HepG2 (cell line): ENCODE data around the gene CIROP. TPM values are rescaled to one million over a fixed set of nuclear protein-coding genes. Genes with fewer than 3 reads are reported as not detected.

Experiments
- ASH2L ChIP-seq: fragments of 300-600, 200-600 bp; sonication (generic); IDR thresholded peaks from 2 replicates; pipeline ENCODE4 v1.7.0; 2017; ENCODE audit warnings: low read depth, mild to moderate bottlenecking, moderate library complexity, mixed read lengths, low read length; ENCODE audit not compliant: insufficient read length
- GRHL1 ChIP-seq: sonication (generic); formaldehyde crosslinking; conservative IDR thresholded peaks from 2 replicates; pipeline ENCODE4 v1.8.0; 2022; ENCODE audit warnings: missing genetic modification reagents
- IRX3 ChIP-seq: sonication (generic); formaldehyde crosslinking; IDR thresholded peaks from 2 replicates; pipeline ENCODE4 v1.8.1; 2023; ENCODE audit warnings: mild to moderate bottlenecking, low read depth, missing genetic modification reagents, borderline replicate concordance
- KDM2A ChIP-seq: sonication (generic); formaldehyde crosslinking; IDR thresholded peaks from 2 replicates; pipeline ENCODE4 v1.4.0; 2020; ENCODE audit warnings: low read depth, missing genetic modification reagents, borderline replicate concordance
- ZNF17 ChIP-seq: sonication (generic); formaldehyde crosslinking; IDR thresholded peaks from 2 replicates; pipeline ENCODE4 v1.5.0; 2020; ENCODE audit warnings: mild to moderate bottlenecking, missing genetic modification reagents
- ZNF362 ChIP-seq: sonication (generic); formaldehyde crosslinking; IDR thresholded peaks from 2 replicates; pipeline ENCODE4 v1.4.0; 2020; ENCODE audit warnings: missing genetic modification reagents, mild to moderate bottlenecking, borderline replicate concordance
- ZNF549 ChIP-seq: sonication (generic); formaldehyde crosslinking; IDR thresholded peaks from 2 replicates; pipeline ENCODE4 v1.5.0; 2020; ENCODE audit warnings: missing genetic modification reagents
- ZNF550 ChIP-seq: sonication (generic); formaldehyde crosslinking; IDR thresholded peaks from 2 replicates; pipeline ENCODE4 v1.4.0; 2020; ENCODE audit warnings: mild to moderate bottlenecking, missing genetic modification reagents, borderline replicate concordance
- polyA plus RNA-seq, 8 experiments: library from polyadenylated mRNA; depleted of rRNA in 3 of 8; stranded (reverse) in 7 of 8; unstranded in 1 of 8; fragments of >200 nt; fragmentation: Illumina TruSeq in 4 of 8; extraction: Trizol in 4 of 8; gene quantifications; 2 replicates each; pipeline versions ENCODE4 v1.2.1 to v1.2.3, GENCODE V29; 2011 to 2016; ENCODE audit warnings: low read depth in 4 of 8, missing spikeins in 1 of 8, mixed read lengths in 1 of 8; ENCODE audit not compliant: insufficient read depth in 1 of 8
- total RNA-seq, 5 experiments: library from RNA; depleted of rRNA; stranded (reverse); fragments of >200 nt; fragmentation: Illumina TruSeq; extraction: Trizol; gene quantifications; 2 replicates each; pipeline ENCODE4 v1.2.3, GENCODE V29; 2016; ENCODE audit warnings: low read depth in 1 of 5
- TF ChIP-seq, protein P1 (sequence below): sonication (generic); formaldehyde crosslinking; IDR thresholded peaks from 2 replicates; pipeline ENCODE4 v1.4.0; 2020; ENCODE audit warnings: missing genetic modification reagents, borderline replicate concordance
- TF ChIP-seq, protein P2 (sequence below): sonication (generic); formaldehyde crosslinking; IDR thresholded peaks from 2 replicates; pipeline ENCODE4 v1.8.1; 2022; ENCODE audit warnings: mild to moderate bottlenecking, missing genetic modification reagents
- TF ChIP-seq, protein P3 (sequence below): sonication (generic); formaldehyde crosslinking; IDR thresholded peaks from 2 replicates; pipeline ENCODE4 v1.5.0; 2020; ENCODE audit warnings: mild to moderate bottlenecking, missing genetic modification reagents, borderline replicate concordance

The CIROP gene
- total and polyA plus RNA-seq, 2 of the 13 experiments (the other 11 are each of a cell fraction or from before 2014, with no cell fraction given), result 0.07 TPM; not detected in 1

DNA sequence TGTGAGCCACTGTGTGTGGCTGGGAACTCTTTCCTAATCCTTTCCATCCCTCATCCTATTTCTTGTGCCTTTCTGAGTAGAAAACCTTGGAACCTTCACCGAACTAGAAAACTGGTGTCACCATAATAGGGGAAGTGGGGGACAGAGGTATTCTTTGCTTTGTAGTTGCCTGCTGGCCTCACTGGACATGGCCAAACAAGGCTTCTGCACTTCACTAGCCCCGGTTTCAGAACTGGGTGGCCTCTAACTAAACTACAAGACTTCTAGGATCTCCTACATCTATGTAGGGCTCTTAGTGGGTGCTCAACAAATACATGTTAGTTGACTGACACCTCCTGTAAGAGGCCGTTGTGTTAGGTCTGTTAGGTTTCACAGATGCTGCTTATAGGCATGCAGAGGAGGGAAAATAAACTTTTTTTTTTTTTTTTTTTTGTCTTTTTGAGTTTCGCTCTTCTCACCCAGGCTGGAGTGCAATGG lies 597 bp upstream of the CIROP start (continued):
- TF ChIP-seq, protein P1, sequence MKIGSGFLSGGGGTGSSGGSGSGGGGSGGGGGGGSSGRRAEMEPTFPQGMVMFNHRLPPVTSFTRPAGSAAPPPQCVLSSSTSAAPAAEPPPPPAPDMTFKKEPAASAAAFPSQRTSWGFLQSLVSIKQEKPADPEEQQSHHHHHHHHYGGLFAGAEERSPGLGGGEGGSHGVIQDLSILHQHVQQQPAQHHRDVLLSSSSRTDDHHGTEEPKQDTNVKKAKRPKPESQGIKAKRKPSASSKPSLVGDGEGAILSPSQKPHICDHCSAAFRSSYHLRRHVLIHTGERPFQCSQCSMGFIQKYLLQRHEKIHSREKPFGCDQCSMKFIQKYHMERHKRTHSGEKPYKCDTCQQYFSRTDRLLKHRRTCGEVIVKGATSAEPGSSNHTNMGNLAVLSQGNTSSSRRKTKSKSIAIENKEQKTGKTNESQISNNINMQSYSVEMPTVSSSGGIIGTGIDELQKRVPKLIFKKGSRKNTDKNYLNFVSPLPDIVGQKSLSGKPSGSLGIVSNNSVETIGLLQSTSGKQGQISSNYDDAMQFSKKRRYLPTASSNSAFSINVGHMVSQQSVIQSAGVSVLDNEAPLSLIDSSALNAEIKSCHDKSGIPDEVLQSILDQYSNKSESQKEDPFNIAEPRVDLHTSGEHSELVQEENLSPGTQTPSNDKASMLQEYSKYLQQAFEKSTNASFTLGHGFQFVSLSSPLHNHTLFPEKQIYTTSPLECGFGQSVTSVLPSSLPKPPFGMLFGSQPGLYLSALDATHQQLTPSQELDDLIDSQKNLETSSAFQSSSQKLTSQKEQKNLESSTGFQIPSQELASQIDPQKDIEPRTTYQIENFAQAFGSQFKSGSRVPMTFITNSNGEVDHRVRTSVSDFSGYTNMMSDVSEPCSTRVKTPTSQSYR (CRISPR knock-in tag), result no peak
- no peak for TF ChIP-seq IRX3 (CRISPR knock-in tag)
- TF ChIP-seq, protein P2, sequence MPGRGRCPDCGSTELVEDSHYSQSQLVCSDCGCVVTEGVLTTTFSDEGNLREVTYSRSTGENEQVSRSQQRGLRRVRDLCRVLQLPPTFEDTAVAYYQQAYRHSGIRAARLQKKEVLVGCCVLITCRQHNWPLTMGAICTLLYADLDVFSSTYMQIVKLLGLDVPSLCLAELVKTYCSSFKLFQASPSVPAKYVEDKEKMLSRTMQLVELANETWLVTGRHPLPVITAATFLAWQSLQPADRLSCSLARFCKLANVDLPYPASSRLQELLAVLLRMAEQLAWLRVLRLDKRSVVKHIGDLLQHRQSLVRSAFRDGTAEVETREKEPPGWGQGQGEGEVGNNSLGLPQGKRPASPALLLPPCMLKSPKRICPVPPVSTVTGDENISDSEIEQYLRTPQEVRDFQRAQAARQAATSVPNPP (CRISPR knock-in tag), result no peak
- no peak for TF ChIP-seq KDM2A (CRISPR knock-in tag)
- no peak for TF ChIP-seq ZNF550
- TF ChIP-seq, protein P3, sequence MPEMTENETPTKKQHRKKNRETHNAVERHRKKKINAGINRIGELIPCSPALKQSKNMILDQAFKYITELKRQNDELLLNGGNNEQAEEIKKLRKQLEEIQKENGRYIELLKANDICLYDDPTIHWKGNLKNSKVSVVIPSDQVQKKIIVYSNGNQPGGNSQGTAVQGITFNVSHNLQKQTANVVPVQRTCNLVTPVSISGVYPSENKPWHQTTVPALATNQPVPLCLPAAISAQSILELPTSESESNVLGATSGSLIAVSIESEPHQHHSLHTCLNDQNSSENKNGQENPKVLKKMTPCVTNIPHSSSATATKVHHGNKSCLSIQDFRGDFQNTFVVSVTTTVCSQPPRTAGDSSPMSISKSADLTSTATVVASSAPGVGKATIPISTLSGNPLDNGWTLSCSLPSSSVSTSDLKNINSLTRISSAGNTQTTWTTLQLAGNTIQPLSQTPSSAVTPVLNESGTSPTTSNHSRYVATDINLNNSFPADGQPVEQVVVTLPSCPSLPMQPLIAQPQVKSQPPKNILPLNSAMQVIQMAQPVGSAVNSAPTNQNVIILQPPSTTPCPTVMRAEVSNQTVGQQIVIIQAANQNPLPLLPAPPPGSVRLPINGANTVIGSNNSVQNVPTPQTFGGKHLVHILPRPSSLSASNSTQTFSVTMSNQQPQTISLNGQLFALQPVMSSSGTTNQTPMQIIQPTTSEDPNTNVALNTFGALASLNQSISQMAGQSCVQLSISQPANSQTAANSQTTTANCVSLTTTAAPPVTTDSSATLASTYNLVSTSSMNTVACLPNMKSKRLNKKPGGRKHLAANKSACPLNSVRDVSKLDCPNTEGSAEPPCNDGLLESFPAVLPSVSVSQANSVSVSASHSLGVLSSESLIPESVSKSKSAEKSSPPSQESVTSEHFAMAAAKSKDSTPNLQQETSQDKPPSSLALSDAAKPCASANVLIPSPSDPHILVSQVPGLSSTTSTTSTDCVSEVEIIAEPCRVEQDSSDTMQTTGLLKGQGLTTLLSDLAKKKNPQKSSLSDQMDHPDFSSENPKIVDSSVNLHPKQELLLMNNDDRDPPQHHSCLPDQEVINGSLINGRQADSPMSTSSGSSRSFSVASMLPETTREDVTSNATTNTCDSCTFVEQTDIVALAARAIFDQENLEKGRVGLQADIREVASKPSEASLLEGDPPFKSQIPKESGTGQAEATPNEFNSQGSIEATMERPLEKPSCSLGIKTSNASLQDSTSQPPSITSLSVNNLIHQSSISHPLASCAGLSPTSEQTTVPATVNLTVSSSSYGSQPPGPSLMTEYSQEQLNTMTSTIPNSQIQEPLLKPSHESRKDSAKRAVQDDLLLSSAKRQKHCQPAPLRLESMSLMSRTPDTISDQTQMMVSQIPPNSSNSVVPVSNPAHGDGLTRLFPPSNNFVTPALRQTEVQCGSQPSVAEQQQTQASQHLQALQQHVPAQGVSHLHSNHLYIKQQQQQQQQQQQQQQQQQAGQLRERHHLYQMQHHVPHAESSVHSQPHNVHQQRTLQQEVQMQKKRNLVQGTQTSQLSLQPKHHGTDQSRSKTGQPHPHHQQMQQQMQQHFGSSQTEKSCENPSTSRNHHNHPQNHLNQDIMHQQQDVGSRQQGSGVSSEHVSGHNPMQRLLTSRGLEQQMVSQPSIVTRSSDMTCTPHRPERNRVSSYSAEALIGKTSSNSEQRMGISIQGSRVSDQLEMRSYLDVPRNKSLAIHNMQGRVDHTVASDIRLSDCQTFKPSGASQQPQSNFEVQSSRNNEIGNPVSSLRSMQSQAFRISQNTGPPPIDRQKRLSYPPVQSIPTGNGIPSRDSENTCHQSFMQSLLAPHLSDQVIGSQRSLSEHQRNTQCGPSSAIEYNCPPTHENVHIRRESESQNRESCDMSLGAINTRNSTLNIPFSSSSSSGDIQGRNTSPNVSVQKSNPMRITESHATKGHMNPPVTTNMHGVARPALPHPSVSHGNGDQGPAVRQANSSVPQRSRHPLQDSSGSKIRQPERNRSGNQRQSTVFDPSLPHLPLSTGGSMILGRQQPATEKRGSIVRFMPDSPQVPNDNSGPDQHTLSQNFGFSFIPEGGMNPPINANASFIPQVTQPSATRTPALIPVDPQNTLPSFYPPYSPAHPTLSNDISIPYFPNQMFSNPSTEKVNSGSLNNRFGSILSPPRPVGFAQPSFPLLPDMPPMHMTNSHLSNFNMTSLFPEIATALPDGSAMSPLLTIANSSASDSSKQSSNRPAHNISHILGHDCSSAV (CRISPR knock-in tag), result no peak
- peak; percentile 31 for TF ChIP-seq ASH2L
- TF ChIP-seq GRHL1 (CRISPR knock-in tag), result no peak
- no peak for TF ChIP-seq ZNF549 (CRISPR knock-in tag)
- TF ChIP-seq ZNF17 (CRISPR knock-in tag), result no peak
- no peak for TF ChIP-seq ZNF362
